Right hindlimb (tissue), 1 donor: Measurements from ENCODE around the gene TRMO.

Experiments
- DNase-seq: peaks from one replicate; pipeline ENCODE4 v3.0.0-alpha.2; 2018

TRMO gene

GRCh38 chr9:97900738-97901565, 21.3 kb downstream of the TRMO start:
- DNase-seq, result no peak

DNA sequence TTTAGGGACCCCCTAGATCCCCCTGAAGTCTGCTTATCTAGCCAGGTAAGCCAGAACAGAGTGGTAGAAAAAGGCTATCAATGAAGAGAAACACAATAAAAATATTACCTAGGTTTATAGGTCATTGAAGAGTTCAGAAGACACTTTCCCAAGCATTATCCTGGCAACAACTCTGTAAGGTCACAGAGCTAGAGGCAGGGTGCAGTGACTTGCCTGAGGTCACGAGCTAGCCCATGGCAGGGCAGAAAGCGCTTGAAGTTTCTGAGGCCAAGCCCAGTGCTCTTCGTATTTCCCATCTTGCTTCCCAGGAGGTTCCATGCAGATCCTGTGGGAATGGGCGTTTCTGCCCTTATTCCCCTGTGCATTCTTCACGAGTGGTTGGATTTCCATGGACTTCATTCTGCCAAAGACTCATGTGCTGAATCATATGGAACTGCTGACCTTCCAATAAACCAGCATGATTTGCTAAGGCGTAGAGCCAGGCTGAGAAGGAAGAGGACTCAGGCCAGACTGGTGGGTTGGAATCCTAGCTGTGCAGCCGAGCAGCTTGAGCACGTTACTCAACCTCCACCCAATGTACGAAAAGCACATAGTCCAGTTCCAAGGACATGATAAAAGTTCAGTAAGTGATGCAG, 22.1 kb downstream of the TRMO start:
- no peak for DNase-seq

DNA sequence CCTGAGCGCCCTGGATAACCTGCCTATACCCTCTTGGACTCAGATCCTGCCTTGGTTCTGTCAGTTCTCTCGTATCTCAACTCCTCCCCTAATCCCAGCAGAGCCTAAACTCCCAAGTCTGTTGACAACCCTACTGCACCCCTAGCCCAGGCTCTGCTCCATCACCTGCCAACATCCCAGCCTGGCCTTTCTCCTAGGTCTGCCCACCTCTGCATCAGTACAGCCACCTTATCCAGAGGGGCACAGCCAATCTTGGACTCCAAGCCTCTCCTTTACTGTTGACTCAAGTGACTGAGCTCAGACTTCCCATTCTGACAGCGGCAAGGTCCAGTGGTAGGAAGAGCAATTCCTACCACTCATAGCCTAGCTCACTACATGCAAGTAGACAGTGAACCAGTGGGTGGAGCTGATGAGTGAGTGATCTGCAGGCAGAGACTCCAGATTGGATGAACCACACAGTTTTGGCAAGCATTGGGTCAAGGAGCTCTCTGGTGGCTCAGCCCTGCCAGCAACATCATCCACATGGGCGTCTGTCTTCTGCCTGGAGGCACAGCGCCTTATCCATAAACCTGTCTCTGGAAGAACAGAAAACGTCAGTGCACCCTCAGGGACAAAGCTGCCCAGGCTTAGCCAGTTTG, 26.5 kb downstream of the TRMO start:
- DNase-seq, result no peak

GRCh38 chr9:97895211-97895610, 27.1 kb downstream of the TRMO start:
- no peak for DNase-seq

DNA sequence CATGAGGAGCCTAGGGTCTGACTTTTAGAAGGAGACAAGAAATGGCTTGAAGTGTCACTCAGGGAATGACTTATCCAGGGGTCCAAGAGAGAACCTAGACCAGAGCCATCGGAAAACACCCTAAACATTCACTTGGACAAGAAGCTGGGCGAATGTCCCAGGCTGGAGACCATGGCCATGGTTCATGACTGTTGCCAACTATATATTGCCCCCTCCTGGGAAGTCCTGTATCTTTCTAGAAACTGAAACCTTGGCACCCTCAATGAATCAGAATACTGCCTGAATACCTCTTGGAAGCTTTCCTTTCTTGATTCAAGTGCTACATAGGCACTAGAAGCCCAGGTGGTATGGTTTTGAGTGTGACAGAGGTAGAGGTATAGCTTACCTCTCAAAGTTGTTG, 29.9 kb downstream of the TRMO start:
- DNase-seq, result no peak

DNA sequence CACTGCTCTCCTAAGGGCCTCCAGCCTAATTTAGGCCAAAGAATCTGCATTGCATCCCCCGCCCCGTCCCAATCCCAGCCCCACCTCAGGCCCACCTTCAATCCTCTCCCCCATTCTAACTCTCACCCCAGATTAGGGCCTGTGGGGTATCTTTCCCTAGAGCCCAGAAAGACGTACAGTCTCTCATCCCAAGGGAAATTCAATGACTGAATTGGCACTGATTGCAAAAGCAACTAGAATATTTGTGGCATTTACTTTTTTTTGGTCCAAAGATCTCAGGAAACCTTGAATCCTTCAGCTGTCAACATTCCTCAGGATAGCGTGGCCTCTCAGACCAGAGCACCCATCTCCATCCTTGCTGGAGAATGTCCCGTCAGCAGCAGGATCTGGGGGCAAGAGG, 30.6 kb downstream of the TRMO start:
- no peak for DNase-seq

GRCh38 chr9:97889941-97890887, 32.1 kb downstream of the TRMO start:
- DNase-seq, result no peak

GRCh38 chr9:97880336-97880735, 42.0 kb downstream of the TRMO start:
- no peak for DNase-seq

DNA sequence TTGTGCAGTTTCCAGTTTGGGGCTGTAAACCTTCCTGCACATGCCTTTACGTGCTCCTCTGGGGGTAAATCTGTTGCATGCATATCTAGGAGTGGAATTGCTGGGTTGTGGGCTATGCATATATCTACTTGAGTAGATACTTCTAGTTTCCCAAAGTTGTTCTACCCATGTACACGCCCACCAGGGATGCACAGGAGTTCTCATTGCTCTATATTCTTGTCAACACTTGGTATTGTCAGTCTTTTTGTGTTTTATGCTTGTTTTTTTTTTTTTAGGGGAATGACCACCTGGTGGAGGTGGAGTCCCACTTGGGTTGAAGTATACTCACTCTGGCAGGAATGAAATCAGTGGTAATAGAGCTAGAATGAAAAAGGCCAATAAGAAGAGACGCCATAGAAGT, 46.2 kb downstream of the TRMO start:
- DNase-seq, result no peak

DNA sequence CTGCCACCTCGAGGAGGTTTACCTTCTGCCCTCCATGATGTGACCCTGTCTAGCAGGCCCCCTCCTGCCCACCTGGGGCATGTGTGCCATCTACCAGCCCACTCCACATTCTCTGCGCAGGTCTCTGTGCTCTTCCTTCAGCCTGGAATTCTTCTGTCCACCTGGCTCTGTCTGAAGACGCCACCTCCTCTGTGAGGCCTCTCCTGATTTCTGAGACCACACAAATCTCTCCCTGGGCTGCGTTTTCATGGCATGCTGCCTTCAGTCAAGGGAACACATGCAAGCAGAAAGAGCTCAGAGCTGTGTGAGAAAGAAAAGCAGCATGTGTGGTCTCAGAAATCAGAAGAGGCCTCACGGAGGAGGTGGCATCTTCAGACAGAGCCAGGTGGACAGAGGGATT, 47.2 kb downstream of the TRMO start:
- DNase-seq, result no peak

- no peak for DNase-seq
Observed at GRCh38 chr9:97874624-97875023, 47.7 kb downstream of the TRMO start.

GRCh38 chr9:97873882-97874281, 48.4 kb downstream of the TRMO start:
- DNase-seq, result no peak

DNA sequence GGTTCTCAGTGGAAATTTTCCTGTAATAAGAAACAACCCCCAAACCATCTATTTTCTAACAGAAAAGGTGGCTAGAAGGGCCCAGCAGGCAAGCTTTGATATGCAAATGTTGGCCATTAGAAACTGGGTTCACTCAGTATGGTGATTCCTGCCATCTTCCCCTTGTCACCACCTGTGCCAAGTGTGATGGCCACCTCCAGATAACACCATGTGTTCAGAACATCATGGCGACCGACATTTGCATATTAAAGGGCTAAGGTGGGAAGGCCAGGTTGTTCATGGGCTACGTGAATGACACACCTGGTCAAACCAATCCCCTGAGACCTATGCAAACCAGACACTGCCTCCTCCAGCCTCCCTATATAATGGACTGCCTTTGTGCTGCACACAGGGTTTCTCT, 48.9 kb downstream of the TRMO start:
- no peak for DNase-seq

- no peak for DNase-seq
Observed at GRCh38 chr9:97868859-97869258, 53.4 kb downstream of the TRMO start.

- DNase-seq, result no peak
Observed at GRCh38 chr9:97866848-97867247, 55.5 kb downstream of the TRMO start.

DNA sequence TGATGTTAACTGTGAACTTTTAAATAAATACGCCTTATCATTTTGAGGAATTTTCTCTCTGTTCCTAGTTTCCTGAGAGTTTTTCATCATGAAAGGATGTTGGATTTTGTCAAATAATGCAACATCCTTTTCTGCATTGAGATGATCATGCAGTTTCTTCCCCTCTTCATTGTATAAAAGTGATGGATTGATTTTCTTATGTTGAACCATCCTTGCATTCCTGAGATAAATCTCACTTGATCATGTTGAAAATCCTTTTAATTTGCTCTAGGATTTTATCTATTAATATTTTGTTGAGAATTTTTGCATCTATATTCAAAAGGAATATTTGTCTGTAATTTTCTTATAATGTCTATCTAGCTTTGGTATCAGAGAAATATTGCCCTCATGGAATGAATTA, 56.0 kb downstream of the TRMO start:
- no peak for DNase-seq

DNA sequence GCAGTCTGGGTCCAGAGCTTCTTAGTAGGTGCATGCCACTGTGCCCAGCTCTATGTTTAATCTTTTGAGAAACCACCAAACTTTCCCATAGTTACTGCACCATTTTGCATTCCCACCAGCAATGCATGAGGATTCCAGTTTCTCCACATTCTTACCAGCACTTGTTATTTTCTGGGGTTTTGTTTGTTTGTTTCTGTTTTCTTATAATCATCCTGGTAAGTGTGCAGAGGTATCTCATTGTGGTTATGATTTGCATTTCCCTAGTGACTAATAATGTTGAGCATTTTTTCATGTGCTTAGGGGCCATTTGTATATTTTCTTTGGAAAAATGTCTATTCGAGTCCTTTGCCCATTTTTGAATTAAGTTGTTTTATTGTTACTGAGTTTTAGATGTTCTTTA, 57.9 kb downstream of the TRMO start:
- no peak for DNase-seq

- DNase-seq, result no peak
Observed at GRCh38 chr9:97863314-97863713, 59.0 kb downstream of the TRMO start.

GRCh38 chr9:97861148-97861475, 61.2 kb downstream of the TRMO start:
- no peak for DNase-seq

- no peak for DNase-seq
Observed at GRCh38 chr9:97860451-97861147, 61.7 kb downstream of the TRMO start.

- DNase-seq, result no peak
Observed at GRCh38 chr9:97859346-97859745, 63.0 kb downstream of the TRMO start.

DNA sequence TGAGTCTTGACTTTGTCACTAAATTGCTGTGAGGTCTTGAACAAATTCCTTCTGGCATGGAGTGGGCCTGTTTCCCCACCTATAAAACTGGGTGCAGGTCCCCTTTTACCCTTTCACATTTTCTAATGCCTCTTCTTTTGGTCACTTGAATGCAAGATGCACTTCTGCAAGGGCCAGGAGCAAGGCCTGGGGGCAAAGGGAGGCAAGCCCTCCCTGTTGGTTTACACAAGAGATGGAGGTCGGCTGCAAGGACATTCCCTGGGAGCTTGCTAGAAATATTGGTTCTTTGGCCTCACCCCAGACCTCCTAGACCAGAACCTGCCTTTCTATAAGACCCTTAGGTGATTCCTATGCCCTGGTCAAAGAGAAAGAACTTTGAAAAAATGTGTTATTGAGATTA, 63.5 kb downstream of the TRMO start:
- DNase-seq, result no peak

DNA sequence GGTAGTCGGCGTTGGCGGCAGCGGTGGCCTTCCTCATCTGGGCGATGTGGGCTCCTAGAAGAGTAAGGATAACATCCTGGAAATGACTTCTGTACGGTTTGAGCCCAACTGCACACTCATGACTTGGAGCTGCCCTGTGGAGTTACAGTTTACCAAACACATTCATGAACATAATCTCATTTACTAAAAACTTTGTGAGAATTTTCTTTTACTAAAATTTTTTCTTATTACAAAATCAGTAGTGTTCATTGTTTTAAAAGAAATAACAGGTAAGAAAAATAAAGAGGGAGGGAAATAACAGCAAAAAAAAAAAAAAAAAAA, 63.9 kb downstream of the TRMO start:
- no peak for DNase-seq
